Activated T-helper 9 cell treated with anti-CD3 and anti-CD28 coated beads, Interleukin-2, amount 50 U/mL, for 16 hours (primary cell): ENCODE measurements around the gene ZNF628.
"Not testable (repeated sequence)": the region's sequence is repeated elsewhere in the genome, so short reads cannot be mapped to it uniquely, and the experiment has no call there.

Experiments used
- DNase-seq: peaks from one replicate; pipeline ENCODE4 v3.0.0-alpha.2; 2020; ENCODE audit warnings: low read depth

Gene ZNF628

DNA sequence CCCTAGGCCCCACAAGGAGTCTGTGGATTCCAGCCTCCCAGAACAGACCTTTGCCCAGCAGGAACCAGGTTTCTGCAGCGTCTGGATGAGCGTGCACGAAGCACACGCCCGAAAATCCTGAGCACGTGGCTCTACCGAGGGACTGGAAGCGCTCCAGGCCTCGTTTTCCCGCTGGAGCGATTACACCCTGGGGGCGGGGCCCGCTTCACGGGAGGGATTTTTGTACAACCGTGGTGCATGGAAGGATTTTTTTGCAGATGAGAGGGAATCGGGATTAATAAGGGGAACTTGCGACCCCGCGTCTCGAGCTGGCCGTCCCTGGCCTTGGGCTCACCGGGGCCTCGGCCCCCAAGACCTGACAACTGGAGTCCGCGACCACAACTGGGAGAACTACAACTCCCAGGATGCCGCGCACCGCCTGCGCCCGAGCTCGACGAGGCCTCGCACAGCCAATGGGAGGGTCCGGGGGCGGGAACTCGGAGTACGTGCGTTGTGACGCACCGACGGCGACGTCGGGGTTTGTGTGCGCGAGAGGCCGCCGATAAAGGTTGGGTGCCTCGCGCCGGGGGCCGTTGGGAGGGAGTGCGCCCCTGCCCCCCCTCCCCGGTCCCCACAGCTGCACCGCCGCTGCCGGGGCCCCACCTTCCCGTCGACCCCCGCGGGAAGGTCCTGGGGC is at the start of gene ZNF628:
Gene ZNF628, plus strand, starts transcription at position 518 of the 676 bp plus-strand sequence. CDS start 3,294 bp downstream, outside the sequence.
- DNase-seq, result peak; percentile 97

DNA sequence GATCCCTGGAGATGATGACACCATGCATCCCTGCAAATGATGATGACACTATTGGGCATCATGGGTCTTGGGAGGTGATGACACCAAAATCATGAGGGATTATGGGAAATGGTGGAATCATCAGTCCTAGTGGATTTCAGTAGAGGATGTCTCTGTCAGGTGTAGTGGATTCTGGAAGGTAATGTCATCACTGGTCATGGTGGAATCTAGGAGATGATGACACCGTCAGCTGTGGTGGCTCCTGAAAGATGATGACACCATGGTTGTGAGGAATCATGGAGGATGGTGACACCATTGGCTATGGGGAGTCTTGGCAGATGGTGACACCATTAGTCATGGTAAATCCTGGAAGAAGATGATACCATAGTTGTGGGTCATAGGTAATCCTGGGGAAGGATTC is 45.2 kb upstream of the ZNF628 start:
- no peak for DNase-seq

DNA sequence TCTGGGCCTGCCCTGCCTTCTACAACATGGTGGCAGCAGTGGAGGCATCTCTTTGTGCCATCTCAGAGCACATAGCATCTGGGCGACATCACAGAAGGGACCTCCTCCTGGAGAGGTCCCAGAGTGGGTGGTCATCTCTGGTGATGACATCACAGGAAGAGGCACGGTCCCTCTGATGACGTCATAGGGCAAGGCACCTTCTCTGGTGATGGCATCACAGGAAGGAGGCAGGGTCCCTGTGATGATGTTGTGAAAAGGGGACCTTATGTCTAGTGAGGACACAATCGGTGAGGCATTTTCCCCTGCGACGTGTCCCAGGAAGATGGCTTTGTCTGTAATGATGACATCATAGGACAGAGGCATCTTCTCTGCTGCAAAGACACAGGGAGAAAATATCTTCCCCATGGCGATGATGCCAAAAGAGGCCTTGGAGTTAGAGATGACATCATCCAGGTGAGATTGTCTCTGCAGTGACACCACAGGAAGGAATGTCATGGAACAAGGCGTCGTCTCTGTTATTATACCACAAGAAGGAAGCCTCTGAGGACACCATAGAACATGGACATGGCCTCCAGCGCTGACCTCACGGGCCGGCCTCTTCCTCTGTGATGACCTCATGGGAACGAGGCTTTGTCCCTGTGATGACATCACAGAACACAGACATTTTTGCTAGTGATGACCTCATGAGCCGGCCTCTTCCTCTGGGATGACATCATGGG is 44.0 kb upstream of the ZNF628 start:
- DNase-seq, result no peak

DNA sequence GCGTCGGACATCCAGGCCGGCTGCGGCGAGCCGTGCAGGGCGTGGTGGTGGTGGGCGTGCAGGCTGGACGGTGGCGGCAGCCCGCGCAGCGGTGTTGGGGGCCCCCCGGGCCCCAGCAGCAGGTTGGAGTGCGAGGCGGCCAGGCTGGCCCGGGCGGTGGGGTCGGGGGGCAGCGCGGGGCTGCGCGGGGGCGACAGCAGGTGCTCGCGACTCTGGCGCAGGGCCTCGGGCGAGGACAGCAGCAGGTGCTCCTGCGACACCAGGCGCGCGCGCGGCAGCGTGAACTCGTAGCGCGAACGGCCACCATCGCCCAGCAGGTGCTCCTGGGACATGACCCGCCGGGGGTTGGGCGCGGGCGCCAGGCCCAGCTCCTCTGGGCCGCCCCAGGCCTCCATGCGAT is 43.1 kb upstream of the ZNF628 start:
- no peak for DNase-seq

DNA sequence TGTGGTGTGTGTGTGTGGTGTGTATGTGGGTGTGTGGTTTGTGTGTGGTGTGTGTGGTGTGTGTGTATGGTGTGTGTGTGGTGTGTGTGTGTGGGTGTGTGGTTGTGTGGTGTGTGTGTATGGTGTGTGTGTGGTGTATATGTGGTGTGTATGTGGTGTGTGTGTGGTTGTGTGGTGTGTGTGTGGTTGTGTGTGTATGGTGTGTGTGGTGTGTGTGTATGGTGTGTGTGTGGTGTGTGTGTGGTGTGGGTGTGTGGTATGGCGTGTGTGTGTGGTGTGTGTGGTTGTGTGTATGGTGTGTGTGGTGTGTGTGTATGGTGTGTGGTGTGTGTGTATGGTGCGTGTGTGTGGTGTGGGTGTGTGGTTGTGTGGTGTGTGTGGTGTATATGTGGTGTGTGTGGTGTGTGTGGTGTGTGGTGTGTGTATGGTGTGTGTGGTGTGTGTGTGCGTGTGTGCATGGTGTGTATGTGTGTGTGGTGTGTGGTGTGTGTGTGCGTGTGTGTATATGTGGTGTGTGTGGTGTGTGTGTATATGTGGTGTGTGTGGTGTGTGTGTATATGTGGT is 42.0 kb upstream of the ZNF628 start:
- DNase-seq, result no peak

DNA sequence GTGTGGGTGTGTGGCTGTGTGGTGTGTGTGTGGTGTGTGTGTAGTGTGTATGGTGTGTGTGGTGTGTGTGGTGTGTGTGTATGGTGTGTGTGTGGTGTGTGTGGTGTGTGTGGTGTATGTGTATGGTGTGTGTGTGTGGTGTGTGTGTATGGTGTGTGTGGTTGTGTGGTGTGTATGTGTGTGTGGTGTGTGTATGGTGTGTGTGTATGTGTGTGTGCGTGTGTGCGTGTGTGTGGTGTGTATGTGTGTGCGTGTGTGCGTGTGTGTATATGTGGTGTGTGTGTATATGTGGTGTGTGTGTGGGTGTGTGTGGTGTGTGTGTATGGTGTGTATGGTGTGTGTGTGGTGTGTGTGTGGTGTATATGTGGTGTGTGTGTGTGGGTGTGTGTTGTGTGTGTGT is 41.4 kb upstream of the ZNF628 start:
- no peak for DNase-seq

DNA sequence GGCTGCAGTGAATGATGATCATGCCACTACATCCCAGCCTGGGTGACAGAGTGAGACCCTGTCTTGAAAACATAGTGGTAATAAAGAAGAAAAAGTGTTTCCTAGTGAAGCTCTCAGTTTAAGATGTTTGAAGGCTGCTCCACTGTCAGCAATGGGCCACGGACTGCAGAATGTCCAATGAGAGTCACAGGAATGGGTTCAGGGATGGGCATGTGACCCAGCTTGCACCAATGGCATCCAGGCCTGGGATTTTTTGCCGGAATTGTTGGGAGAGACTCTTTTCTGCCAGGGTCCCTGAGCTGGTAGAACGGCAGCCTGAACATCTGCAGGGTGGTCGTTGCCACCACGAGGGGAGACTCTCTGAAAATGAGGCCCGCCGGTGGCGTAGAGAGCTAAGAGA is 39.6 kb upstream of the ZNF628 start:
- no peak for DNase-seq

DNA sequence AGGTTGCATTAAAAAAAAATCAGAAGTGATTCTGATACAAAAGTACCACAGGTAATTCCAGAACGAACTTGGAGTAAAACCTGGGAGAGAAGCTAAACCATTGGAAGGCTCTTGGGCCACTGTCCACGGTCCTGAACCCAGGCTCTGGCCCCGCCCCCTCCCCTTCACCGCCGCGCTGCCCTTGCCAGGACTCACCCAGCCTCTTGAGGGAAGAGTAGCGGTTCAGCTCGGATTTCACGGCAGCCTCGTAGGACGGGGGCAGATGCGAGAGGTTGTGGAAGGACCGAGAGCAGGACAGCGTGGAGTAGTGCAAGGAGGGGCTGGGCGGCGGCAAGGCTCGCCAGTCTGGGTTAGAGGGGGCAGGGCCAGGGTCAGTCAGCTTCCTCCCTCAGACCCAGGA is 39.0 kb upstream of the ZNF628 start:
- DNase-seq, result no peak

DNA sequence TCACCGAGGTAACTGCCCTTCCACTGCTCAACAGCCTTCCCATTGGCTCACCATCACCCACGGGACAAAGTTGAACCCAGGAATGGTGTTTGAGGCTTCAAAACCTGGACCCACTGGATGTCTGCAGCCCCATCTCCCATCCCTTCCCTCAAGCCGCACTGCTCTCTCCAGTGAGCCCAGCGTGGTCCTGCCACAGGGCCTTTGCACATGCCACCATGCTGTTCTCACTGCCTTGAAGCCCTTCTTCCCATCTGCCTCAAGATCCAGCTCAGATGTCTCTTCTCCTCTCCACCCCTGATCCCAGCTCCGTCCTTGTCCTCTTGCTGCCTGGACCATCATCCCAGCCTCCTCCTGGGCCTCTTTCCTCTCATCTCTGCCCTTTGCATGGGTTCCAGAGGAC is 37.4 kb upstream of the ZNF628 start:
- DNase-seq, result no peak

DNA sequence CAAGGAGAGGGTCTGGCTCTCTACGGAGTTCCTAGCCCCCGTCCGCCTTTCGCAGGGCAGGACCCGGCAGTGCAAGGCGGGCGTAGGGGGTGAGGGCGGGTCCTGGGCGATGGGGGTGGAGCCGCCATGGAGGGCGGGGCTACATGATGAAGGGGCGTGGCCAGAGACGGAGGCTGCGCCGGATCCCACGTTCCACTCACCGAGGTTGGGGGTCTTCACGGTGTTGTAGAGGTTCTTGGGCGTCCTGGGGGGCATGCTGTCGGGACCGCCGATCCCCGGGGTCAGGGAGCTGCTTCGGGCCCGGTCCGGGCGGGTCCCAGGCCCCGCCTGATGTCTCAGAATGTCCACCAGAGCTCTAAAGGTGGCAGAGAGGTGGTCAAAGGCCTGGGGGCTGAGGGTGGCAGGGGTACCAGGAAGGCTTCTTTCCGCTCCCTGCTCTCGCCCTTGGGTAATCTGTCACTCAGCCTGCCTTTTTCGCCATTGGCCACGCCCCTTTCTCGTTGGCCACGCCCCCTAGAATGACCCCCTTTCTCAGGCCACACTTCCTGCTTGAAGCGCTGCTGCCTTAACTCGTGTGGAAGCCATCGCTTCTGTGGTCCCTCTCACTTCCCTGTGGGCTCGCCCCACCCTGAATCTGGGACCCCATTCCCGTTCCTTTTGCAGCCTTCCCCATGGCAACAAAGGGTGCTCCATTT is 35.9 kb upstream of the ZNF628 start:
- DNase-seq, result no peak

DNA sequence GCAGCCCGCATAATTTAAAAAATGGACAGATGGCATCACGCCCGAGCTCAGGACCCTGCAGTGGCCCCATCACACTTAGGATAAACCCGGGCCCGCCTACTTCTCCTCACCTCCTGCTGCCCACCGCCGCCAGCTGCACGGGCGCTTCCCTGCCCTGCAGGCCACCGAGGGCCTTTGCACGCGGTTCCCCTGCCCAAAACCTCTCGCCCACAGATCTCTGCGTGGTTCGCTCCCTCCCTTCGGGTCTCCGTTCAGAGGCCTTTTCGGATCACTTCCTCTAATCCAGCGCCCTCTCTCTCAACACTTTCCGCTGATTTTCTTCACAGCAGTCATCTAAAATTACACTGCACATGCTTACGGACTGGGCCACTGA is 35.1 kb upstream of the ZNF628 start:
- no peak for DNase-seq

DNA sequence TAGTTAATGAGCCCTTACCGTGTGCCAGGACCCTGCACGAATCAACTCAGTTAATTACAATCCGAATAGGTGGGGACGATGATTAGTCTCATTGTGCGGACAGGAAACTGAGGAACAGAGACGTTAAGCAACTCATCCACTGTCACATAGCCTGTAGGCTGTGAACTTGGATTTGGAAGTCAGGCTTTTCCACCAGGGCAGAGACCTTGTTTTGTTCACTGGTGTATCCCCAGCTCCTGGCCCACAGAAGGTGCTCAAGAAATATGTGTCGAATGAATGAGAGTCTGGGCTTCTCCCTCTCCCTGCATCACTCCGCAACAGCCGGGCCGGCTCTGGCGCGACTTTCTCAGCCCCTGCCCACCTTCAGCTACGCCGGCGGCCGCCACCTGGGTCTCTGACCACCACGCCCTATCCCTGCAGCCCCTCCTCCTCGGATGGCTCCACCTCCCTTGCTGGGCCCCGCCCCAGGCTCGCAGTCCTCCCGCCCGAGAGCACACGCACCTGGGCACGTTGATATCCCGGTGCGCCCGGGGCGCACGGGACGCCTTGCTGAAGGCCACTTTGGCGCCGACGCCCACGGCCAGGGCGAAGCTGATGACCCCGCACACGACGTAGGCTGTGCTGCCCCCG is 34.6 kb upstream of the ZNF628 start:
- DNase-seq, result no peak

DNA sequence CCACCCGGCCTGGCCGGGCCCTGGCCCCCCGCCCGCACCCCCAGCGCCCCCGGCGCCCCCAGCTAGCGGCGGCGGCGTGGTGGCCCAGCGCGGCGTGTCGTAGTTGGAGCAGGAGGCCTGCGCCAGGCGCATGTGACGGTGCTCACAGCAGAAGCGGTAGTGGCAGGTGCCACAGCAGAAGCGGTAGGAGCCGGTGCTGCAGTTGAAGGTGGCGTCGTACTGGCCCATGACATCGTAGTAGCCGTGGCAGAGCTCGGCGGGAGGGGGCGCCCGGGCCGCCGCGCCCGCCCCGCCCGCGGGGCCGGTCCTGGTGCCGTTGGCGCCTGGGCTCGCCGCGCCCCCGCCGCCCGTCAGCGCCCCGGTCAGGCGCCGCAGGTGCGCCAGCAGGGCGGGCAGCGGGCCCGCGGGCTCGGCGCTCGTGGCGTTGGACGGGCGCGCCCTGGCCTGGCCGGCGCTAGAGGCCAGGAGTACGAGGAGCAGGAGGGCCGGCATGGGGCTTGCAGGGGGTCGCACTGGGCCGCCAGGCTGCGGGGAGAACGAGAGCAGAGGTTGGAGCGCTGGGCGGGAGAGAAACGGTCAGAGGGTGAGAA is 34.0 kb upstream of the ZNF628 start:
- DNase-seq, result no peak

DNA sequence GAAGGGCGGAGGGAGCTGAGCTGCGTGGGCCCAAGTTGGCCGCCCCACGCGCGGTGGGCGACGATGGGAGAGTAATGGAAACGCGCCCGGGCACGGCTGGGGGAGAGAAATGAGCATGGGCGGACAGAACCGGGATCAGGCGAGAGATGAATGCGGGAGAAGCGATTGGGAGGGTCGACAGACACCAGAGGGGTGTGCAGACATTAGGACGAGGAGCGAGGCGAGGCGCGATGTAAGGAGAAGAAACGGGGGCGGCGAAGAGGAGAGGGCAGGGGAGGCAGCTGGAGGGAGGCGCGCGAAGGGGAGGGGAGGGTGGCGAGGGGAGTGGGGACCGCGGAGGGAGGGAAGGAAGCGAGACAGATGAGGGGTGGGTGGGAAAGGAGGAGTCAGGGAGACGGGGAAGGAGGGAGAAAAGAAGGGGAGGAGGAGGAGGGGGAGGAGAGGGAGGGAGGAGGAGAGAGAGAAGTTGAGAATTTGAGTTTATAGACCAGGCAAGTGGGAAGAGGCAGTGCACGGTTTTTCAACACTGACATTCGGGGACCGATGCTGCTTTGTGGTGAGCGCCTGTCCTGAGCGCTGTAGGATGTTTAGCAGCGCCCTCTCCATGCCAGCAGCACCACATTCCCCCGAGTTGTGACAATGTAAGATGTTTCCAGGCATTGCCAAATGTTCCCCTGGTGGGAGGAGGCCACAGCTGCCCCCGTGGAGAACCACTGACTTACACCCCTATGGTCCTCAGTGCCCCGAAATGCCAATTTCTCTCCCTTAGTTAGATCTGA is 33.2 kb upstream of the ZNF628 start, which contains the start of gene SHISA7:
Gene SHISA7, minus strand, starts transcription at position 256 of the 779 bp plus-strand sequence. CDS start 437 bp downstream, outside the sequence.
- no peak for DNase-seq

DNA sequence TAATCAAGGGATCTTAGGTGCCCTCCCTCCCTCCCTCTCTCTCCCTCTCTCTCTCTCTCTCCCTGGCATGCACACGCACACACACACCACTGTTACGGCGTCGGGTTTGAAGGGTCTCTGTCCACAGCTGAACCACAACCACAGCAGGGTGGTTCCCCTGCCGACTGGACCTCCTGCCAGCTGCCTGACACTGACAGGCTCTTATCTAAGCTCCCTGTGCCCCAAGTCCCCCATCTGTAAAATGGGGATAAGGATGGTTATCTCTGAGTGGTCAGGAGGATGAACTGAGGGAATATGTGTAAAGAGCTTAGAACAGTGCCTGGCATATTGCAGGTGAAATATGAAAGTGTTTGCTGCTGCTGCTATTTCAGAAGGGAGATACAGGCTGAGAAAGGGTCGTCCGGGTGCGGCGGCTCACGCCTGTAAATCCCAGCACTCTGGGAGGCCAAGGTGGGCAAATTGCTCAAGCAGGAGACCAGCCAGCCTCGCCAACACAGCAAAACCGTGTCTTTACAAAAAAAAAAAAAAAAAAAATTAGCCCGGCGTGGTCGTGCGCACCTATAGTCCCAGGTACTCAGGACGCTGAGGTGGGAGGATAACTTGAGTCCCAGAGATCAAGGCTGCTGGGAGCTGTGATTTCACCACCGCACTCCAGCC is 32.5 kb upstream of the ZNF628 start:
- no peak for DNase-seq

DNA sequence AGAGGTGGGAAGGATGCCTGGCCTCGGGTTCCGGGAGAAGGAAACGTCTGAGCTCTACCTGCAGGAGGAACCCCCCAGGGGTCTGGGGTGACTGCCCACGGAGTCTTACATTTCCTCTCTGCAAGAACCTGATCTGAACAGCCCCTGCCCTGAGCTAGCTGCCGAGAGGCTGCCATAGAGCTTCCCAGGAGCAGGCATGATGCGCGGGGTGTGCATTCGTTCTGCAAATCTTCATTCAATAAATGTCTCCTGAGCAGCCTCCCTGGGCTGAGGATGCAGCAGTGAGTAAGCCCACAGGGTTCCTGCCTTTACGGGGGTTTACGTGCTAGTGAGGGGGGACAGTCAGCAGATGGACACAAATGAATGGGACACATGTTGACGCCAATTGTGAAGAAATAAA is 31.8 kb upstream of the ZNF628 start:
- no peak for DNase-seq

DNA sequence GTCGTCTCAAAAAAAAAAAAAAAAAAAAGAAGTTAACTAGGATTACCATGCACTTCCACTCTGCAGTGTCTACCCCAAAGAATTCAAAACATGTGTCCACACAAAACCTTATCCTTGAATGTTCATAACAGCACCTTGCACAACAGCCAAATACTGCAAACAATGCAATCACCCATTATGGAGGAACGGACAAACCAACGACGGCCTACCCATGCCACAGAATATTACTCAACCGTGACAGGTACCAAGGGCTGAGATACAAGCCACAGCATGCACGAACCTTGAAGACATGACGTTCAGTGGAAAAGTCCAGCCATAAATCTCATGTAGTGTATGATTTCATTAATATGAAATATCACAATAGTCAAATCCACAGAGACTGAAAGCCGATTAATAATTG is 30.4 kb upstream of the ZNF628 start:
- no peak for DNase-seq

DNA sequence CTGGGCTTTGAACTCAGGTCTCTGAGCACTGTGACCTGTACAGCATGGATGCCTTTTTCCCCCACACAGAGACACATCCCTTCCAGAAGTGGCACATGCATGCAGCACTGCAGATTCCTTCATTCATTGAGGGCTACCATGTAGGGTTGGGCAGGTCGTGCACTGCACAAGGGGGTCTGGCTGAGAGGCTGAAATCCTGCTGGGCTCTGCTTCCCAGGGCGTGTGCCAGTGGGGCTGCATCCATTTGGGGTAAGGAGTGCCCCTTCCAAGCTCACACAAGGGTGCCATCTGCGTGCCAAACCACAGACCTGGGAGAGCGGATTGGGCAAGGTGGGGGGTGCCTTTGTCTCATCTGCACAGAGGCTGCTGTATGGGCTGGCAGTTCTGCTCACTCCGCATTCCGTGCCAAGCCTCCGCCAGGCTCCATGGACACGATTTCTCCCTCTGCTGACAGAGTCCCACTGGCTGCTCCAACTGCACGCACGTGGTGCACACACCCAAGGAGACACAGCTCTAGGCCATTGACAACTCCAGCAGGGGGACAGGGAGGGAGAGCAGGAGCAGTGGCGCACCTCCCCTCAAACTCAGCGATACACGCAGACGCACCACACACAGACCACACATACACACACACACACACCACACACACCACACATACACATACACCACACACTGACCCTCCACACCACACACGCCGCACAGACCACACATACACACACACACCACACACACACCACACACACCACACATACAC is 28.8 kb upstream of the ZNF628 start:
- no peak for DNase-seq

DNA sequence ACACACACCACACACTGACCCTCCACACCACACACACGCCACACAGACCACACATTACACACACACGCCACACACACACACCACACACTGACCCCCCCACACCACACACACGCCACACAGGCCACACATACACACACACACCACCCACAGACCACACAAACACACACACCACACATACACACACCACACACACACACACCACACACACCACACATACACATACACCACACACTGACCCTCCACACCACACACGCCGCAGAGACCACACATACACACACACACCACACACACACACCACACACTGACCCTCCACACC is 28.3 kb upstream of the ZNF628 start:
- DNase-seq, result not testable (repeated sequence)

DNA sequence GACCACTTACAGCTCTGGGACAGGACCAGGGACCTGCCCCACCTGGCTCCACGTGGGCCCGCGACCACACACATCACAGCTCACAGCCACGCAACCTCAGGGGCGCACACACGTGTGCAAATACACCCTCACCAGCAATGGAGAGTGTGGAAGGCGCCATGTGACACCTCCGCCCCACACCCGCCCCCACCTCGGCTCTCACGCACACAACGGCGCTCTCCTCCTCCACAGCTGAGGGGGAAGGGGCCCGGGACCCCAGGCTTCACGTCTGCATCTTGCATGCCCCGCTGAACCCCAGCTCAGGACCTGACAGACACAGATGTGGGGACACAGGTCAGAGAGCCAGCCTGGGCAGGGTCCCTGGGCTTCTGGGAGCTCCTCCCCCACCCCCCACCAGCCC is 26.9 kb upstream of the ZNF628 start:
- DNase-seq, result no peak
